HepG2 (cell line): ENCODE measurements around the gene RCC2. TPM values are rescaled to one million over a fixed set of nuclear protein-coding genes. Genes with fewer than 3 reads are reported as not detected.

Source experiments
- CEBPZ ChIP-seq: IDR thresholded peaks from 2 replicates; pipeline ENCODE4 v1.6.1; 2012; ENCODE audit warnings: low read length, improper control_type of control experiment
- GABPA ChIP-seq, 2 experiments: IDR thresholded peaks; 2 replicates each; pipeline ENCODE4 v1.6.1; 2011 to 2016; ENCODE audit warnings: low read depth in 2 of 2, low read length in 1 of 2, missing biosample characterization in 1 of 2, missing genetic modification characterization in 1 of 2
- GTF3A ChIP-seq: sonication (generic); formaldehyde crosslinking; conservative IDR thresholded peaks from 2 replicates; pipeline ENCODE4 v1.4.0; 2020; ENCODE audit warnings: mild to moderate bottlenecking, missing genetic modification reagents
- HBP1 ChIP-seq: IDR thresholded peaks from 2 replicates; pipeline ENCODE4 v1.6.1; 2016; ENCODE audit warnings: low read depth, control low read depth
- MBNL3 ChIP-seq: fragments of 250-450 bp; sonication (Bioruptor Pico); conservative IDR thresholded peaks from 2 replicates; pipeline ENCODE4 v1.8.0; 2022; ENCODE audit warnings: mild to moderate bottlenecking, inconsistent platforms
- POLR2A ChIP-seq, 2 experiments: IDR thresholded peaks; 2 replicates each; pipeline ENCODE4 v1.6.1; 2011; ENCODE audit warnings: low read depth in 2 of 2, low read length in 2 of 2, mild to moderate bottlenecking in 1 of 2, moderate library complexity in 1 of 2; ENCODE audit not compliant: insufficient read depth in 1 of 2
- RNF219 ChIP-seq: sonication (generic); formaldehyde crosslinking; IDR thresholded peaks from 2 replicates; pipeline ENCODE4 v1.5.0; 2020; ENCODE audit warnings: mild to moderate bottlenecking, missing genetic modification reagents
- ZBTB34 ChIP-seq: sonication (generic); formaldehyde crosslinking; IDR thresholded peaks from 2 replicates; pipeline ENCODE4 v1.8.0; 2022; ENCODE audit warnings: mild to moderate bottlenecking, missing genetic modification reagents
- ZBTB44 ChIP-seq: sonication (generic); formaldehyde crosslinking; IDR thresholded peaks from 2 replicates; pipeline ENCODE4 v1.4.0; 2020; ENCODE audit warnings: missing genetic modification reagents
- ZFP41 ChIP-seq: sonication (generic); formaldehyde crosslinking; IDR thresholded peaks from 2 replicates; pipeline ENCODE4 v1.4.0; 2020; ENCODE audit warnings: mild to moderate bottlenecking, missing genetic modification reagents, borderline replicate concordance
- ZNF207 ChIP-seq: fragments of 450-650 bp; IDR thresholded peaks from 2 replicates; pipeline ENCODE4 v1.6.1; 2016; ENCODE audit warnings: antibody characterized with exemption, borderline replicate concordance
- ZNF224 ChIP-seq: sonication (generic); formaldehyde crosslinking; IDR thresholded peaks from 2 replicates; pipeline ENCODE4 v1.5.0; 2020; ENCODE audit warnings: mild to moderate bottlenecking, missing genetic modification reagents
- ZNF3 ChIP-seq: IDR thresholded peaks from 2 replicates; pipeline ENCODE4 v1.7.0; 2017; ENCODE audit warnings: inconsistent platforms
- polyA plus RNA-seq, 8 experiments: library from polyadenylated mRNA; depleted of rRNA in 3 of 8; stranded (reverse) in 7 of 8; unstranded in 1 of 8; fragments of >200 nt; fragmentation: Illumina TruSeq in 4 of 8; extraction: Trizol in 4 of 8; gene quantifications; 2 replicates each; pipeline versions ENCODE4 v1.2.1 to v1.2.3, GENCODE V29; 2011 to 2016; ENCODE audit warnings: low read depth in 4 of 8, missing spikeins in 1 of 8, mixed read lengths in 1 of 8; ENCODE audit not compliant: insufficient read depth in 1 of 8
- total RNA-seq, 5 experiments: library from RNA; depleted of rRNA; stranded (reverse); fragments of >200 nt; fragmentation: Illumina TruSeq; extraction: Trizol; gene quantifications; 2 replicates each; pipeline ENCODE4 v1.2.3, GENCODE V29; 2016; ENCODE audit warnings: low read depth in 1 of 5

Gene RCC2
- total and polyA plus RNA-seq, 2 of the 13 experiments (the other 11 are each of a cell fraction or from before 2014, with no cell fraction given) = 20.5 to 55.8 TPM

GRCh38 chr1:17439250-17440073 lies at the start of gene RCC2 (continued):
- TF ChIP-seq ZBTB44 = no peak
- no peak for TF ChIP-seq ZNF224 (CRISPR knock-in tag)
- no peak for TF ChIP-seq HBP1 (CRISPR knock-in tag)
- TF ChIP-seq POLR2A (IDR thresholded peaks at IDR 0.05; ENCODE audit: insufficient read depth in 1 of 2, low read depth in 2 of 2, low read length in 2 of 2) = peak in 1 of 2 experiments; percentile 43; a peak in 1 of 4 replicates
- TF ChIP-seq GTF3A (CRISPR knock-in tag) = no peak
- TF ChIP-seq MBNL3 = no peak
- no peak for TF ChIP-seq GABPA (IDR thresholded peaks at IDR 0.05; ENCODE audit: low read depth, low read length)
- TF ChIP-seq GABPA (CRISPR knock-in tag; IDR thresholded peaks at IDR 0.05; ENCODE audit: low read depth) = no peak
- TF ChIP-seq ZBTB34 (CRISPR knock-in tag) = no peak
- TF ChIP-seq ZFP41 (CRISPR knock-in tag) = no peak
- no peak for TF ChIP-seq ZNF3 (CRISPR knock-in tag)
- no peak for TF ChIP-seq ZNF207
- no peak for TF ChIP-seq RNF219 (CRISPR knock-in tag)
- TF ChIP-seq CEBPZ = no peak
